Endodermal cell (in vitro differentiated cells): ENCODE measurements around the gene ATG16L2. TPM values are rescaled to one million over a fixed set of nuclear protein-coding genes. Genes with fewer than 3 reads are reported as not detected.

Experiments used
- DNase-seq: peaks from one replicate; pipeline ENCODE4 v3.0.0-alpha.2; 2017
- H3K27ac ChIP-seq: 2 replicates; pipeline ENCODE4 v1.5.1; 2013; ENCODE audit warnings: mild to moderate bottlenecking, low read depth, low read length, moderate library complexity
- H3K27me3 ChIP-seq: 2 replicates; pipeline ENCODE4 v1.6.1; 2013; ENCODE audit warnings: mild to moderate bottlenecking, low read length, moderate library complexity; ENCODE audit not compliant: insufficient read depth, control insufficient read depth, poor library complexity, severe bottlenecking
- H3K36me3 ChIP-seq: 2 replicates; pipeline ENCODE4 v1.7.0; 2013; ENCODE audit warnings: mild to moderate bottlenecking, low read length, moderate library complexity; ENCODE audit not compliant: control insufficient read depth, insufficient read depth
- H3K4me1 ChIP-seq: one replicate; pipeline ENCODE4 v1.7.0; 2013; ENCODE audit warnings: low read length; ENCODE audit not compliant: control insufficient read depth, insufficient read depth
- H3K4me3 ChIP-seq: 2 replicates; pipeline ENCODE4 v1.5.1; 2013; ENCODE audit warnings: mild to moderate bottlenecking, low read length, moderate library complexity
- H3K9ac ChIP-seq: 2 replicates; pipeline ENCODE4 v1.6.1; 2013; ENCODE audit warnings: mild to moderate bottlenecking, low read length, moderate library complexity; ENCODE audit not compliant: poor library complexity, severe bottlenecking; ENCODE audit errors: extremely low read depth
- H3K9me3 ChIP-seq: 2 replicates; pipeline ENCODE4 v1.6.1; 2013; ENCODE audit warnings: mild to moderate bottlenecking, low read length, moderate library complexity; ENCODE audit not compliant: control insufficient read depth
- H3K27ac Mint-ChIP-seq: 2 replicates; pipeline ENCODE4 v1.8.0; 2020; ENCODE audit warnings: mixed read lengths
- H3K27me3 Mint-ChIP-seq: 2 replicates; pipeline ENCODE4 v1.8.0; 2021; ENCODE audit warnings: mild to moderate bottlenecking, mixed read lengths; ENCODE audit not compliant: insufficient read depth
- H3K36me3 Mint-ChIP-seq: 2 replicates; pipeline ENCODE4 v1.8.0; 2020; ENCODE audit warnings: low read depth, mixed read lengths
- H3K4me1 Mint-ChIP-seq: 2 replicates; pipeline ENCODE4 v1.8.0; 2020; ENCODE audit warnings: mixed read lengths
- H3K4me3 Mint-ChIP-seq: 2 replicates; pipeline ENCODE4 v1.8.0; 2020; ENCODE audit warnings: mild to moderate bottlenecking, moderate library complexity, mixed read lengths
- H3K9me3 Mint-ChIP-seq: 2 replicates; pipeline ENCODE4 v1.8.0; 2020; ENCODE audit warnings: mild to moderate bottlenecking, mixed read lengths
- WGBS, 2 experiments: methylation state at CpG; one replicate each; pipeline versions ENCODE4 v1.1.5 to v1.1.7; 2013; ENCODE audit warnings: missing lambda C conversion rate in 2 of 2, mixed read lengths in 1 of 2; ENCODE audit not compliant: insufficient coverage in 1 of 2, insufficient read length in 1 of 2; 5-methylcytosine and 5-hydroxymethylcytosine counted together
- total RNA-seq, 2 donors: library from RNA; stranded (reverse); fragmentation: NEBNext Ultra II Directional in 1 of 2; extraction: Animal tissue kit (Norgen Biotek cat#: 25700) in 1 of 2; gene quantifications; 2 replicates in 1 of 2; 3 replicates in 1 of 2; pipeline ENCODE4 v1.2.1, GENCODE V29; 2021
- TF ChIP-seq, protein P1 (sequence below): fragments of 200-600 bp; sonication (generic); conservative IDR thresholded peaks from 2 replicates; pipeline ENCODE4 v1.5.0; 2021; ENCODE audit warnings: antibody characterized with exemption, mild to moderate bottlenecking

Gene ATG16L2
- total RNA-seq, 2 donors from 2014 or later, result 32.2 to 34.2 TPM

DNA sequence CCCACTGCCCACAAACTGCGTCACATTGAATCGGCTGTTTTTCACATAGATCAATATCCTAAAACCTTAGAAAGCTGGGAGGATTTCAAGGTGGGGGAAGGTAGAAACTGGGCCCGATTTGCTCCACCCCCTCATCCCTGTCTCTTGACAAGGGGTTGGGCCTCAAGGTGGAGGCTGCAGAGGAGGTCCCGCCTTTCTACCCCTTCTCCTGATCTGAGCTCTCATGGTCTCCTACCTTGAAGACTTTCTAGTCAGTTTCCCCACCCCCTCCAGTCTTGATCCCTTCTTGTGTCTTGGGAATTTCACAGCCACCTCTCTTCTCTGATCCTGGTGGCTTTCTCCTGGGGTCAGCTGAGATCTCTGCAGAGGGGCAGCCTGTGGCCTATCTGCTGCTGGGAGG is 15.8 kb upstream of the ATG16L2 start:
- H3K27ac Mint-ChIP-seq, result peak overlapping the region; percentile 86
- 77% methylated on average over 4 of the region's 4 CpGs; no CpG with 5 or more reads in 1 of the 2 experiments for WGBS, 2 experiments
- DNase-seq, result peak; percentile 82
- Histone ChIP-seq H3K27ac (no peak overlapping the region), H3K27me3 (no peaks in the 10 kb centered on the region), H3K4me1 (peaks cover 4% of the 10 kb centered on the region), H3K36me3 (no peaks in the 10 kb centered on the region), H3K9ac (no peak overlapping the region), H3K9me3 (no peaks in the 10 kb centered on the region), H3K4me3 (no peak overlapping the region)
- H3K4me3 Mint-ChIP-seq, result no peak overlapping the region
- H3K4me1 Mint-ChIP-seq, result peaks cover 18% of the 10 kb centered on the region
- H3K27me3 Mint-ChIP-seq, result no peaks in the 10 kb centered on the region
- no peaks in the 10 kb centered on the region for H3K9me3 Mint-ChIP-seq
- TF ChIP-seq, protein P1, sequence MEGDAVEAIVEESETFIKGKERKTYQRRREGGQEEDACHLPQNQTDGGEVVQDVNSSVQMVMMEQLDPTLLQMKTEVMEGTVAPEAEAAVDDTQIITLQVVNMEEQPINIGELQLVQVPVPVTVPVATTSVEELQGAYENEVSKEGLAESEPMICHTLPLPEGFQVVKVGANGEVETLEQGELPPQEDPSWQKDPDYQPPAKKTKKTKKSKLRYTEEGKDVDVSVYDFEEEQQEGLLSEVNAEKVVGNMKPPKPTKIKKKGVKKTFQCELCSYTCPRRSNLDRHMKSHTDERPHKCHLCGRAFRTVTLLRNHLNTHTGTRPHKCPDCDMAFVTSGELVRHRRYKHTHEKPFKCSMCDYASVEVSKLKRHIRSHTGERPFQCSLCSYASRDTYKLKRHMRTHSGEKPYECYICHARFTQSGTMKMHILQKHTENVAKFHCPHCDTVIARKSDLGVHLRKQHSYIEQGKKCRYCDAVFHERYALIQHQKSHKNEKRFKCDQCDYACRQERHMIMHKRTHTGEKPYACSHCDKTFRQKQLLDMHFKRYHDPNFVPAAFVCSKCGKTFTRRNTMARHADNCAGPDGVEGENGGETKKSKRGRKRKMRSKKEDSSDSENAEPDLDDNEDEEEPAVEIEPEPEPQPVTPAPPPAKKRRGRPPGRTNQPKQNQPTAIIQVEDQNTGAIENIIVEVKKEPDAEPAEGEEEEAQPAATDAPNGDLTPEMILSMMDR, result no peak
- no peaks in the 10 kb centered on the region for H3K36me3 Mint-ChIP-seq

DNA sequence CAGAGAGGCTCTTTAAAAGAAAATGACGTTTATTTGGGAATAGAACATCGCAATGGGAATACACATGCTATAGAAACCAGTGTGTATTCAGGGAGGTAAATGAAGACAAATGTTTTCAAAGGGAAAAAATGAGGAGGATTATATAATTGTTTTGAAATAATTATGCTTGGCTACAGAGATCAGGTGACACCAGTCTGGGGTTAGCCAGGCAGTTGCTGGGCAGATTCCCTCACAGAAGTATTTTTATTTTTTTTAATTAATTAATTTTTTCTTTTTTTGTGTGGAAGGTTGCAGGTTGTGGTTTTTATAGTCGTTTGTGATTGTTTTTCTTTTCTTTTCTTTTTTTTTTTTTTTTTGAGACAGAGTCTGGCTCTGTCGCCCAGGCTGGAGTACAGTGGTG is 14.8 kb upstream of the ATG16L2 start:
- H3K27ac Mint-ChIP-seq, result no peak overlapping the region
- 93 to 100% methylated on average over 3 to 4 of the region's 4 CpGs for WGBS, 2 experiments
- no peaks in the 10 kb centered on the region for H3K27me3 Mint-ChIP-seq
- H3K27ac ChIP-seq, result no peak overlapping the region
- H3K4me3 ChIP-seq, result no peak overlapping the region
- TF ChIP-seq, protein P1, result no peak
- no peaks in the 10 kb centered on the region for H3K9me3 Mint-ChIP-seq
- H3K27me3 ChIP-seq, result no peaks in the 10 kb centered on the region
- no peak overlapping the region for H3K4me3 Mint-ChIP-seq
- no peak for DNase-seq
- H3K9me3 ChIP-seq, result no peaks in the 10 kb centered on the region
- H3K4me1 Mint-ChIP-seq, result peaks cover 15% of the 10 kb centered on the region
- H3K36me3 Mint-ChIP-seq, result no peaks in the 10 kb centered on the region
- peaks cover 4% of the 10 kb centered on the region for H3K4me1 ChIP-seq
- no peaks in the 10 kb centered on the region for H3K36me3 ChIP-seq
- no peak overlapping the region for H3K9ac ChIP-seq

DNA sequence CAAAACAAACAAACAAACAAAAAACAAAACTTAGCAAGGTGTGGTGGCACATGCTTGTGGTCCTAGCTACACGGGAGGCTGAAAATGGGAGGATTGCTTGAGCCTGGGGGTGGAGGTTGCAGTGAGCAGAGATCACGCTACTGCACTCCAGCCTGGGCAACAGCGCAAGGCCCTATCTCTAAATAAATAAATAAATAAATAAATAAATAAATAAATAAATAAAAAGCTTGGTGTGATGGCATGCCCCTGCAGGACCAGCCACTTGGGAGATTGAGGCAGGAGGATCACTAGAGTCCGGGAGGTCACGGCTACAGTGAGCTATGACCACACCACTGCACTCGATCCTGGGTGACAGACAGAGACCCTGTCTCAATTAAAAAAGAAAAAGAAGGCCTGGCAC is 11.4 kb upstream of the ATG16L2 start:
- Histone ChIP-seq H3K27ac (no peak overlapping the region), H3K9me3 (no peaks in the 10 kb centered on the region), H3K4me1 (peaks cover 4% of the 10 kb centered on the region), H3K4me3 (no peak overlapping the region), H3K36me3 (no peaks in the 10 kb centered on the region), H3K27me3 (no peaks in the 10 kb centered on the region), H3K9ac (no peak overlapping the region)
- no peaks in the 10 kb centered on the region for H3K36me3 Mint-ChIP-seq
- no peaks in the 10 kb centered on the region for H3K9me3 Mint-ChIP-seq
- 91 to 97% methylated on average over 4 of the region's 6 CpGs for WGBS, 2 experiments
- H3K4me1 Mint-ChIP-seq, result peaks cover 11% of the 10 kb centered on the region
- TF ChIP-seq, protein P1, result no peak
- no peak overlapping the region for H3K27ac Mint-ChIP-seq
- no peaks in the 10 kb centered on the region for H3K27me3 Mint-ChIP-seq
- no peak for DNase-seq
- H3K4me3 Mint-ChIP-seq, result no peak overlapping the region
